GM21723 (cell line): ENCODE data around the gene IL1RAPL1.

Source experiments
- ATAC-seq: cut with Tn5 transposase; IDR thresholded peaks from one replicate; pipeline ENCODE4 v1.9.1; 2021; ENCODE audit warnings: mild to moderate bottlenecking, moderate library complexity; ENCODE audit not compliant: unreplicated experiment

Gene IL1RAPL1

GRCh38 chrX:28626515-28626914 lies 39.3 kb downstream of the IL1RAPL1 start:
- ATAC-seq = no peak

DNA sequence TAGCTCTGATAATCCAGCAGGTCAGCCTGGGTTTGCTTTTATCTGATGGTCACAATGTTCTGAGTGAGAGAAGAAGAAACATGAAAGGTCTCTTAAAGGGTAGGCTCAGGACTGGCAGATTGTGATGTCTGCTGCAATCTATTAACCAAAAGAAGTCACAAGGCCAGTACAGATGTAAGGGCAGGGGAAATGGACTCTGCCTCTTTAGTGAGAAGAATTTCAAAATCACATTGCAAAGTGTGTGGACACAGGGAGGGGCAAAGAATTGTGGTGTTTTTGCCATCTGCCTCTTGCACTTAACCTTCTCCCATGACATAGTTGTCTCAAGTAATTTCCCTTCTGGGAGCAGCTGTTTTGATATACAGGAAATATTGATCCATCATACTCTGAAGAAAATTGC lies 40.9 kb downstream of the IL1RAPL1 start:
- ATAC-seq = no peak

GRCh38 chrX:28638775-28639174 lies 51.5 kb downstream of the IL1RAPL1 start:
- no peak for ATAC-seq

DNA sequence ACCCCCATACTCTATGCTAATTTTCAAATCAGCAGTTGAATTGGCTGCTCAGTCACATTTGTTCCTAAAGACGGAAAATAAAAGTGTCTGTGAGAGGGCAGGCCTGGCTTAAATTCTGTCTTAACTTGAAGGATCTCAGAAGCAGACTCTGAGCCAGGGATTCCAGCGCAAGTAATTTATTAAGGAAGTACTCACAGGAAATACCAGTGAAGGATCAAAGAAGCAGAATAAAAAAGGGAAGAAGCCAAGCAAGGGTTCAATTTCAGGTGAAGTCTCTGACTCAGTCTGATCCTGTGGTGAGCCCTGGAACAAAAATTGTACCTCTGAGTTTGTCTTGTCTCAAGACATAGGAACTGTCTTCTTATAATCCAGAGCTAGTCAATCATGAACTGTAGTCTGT lies 52.2 kb downstream of the IL1RAPL1 start:
- no peak for ATAC-seq

DNA sequence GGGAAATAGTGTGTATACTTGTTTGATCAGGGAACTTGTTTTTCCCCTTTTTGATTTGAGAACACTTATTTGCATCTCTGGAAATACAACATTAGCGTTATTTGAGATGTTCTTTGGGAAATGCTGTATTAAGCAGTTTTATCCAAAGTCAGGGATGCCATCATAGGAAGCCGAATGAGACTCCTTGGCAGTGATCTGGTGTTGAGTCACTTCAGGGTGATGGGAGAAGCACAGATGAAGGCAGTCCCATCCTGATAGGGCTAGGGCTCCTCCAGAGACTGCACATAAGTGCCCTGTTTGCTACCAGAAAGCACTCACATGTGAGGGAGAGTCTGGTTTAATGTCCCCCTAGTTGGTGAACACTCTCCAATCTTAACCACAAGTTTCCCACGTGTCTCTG lies 62.3 kb downstream of the IL1RAPL1 start:
- no peak for ATAC-seq

GRCh38 chrX:28651186-28651585 lies 63.9 kb downstream of the IL1RAPL1 start:
- ATAC-seq = no peak

DNA sequence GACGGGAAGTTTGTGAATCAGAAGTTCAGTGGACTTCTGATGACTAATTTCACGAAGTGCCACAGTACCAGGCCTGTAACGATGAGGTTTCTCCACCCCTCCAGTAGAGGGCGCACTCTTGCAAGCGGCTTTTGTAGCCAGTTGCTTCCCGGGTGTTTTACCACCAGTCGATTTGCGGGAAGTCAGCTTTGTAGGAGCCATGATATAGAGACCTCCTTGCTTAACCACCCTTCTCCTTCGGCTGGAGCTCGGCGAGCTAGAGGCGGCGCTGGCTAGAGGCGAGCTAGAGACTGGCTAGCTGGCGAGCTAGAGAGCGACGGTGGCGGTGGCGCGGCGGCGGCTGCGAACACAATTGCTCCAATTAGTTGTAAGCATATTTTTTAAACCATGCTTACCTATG lies 72.0 kb downstream of the IL1RAPL1 start:
- ATAC-seq = no peak

DNA sequence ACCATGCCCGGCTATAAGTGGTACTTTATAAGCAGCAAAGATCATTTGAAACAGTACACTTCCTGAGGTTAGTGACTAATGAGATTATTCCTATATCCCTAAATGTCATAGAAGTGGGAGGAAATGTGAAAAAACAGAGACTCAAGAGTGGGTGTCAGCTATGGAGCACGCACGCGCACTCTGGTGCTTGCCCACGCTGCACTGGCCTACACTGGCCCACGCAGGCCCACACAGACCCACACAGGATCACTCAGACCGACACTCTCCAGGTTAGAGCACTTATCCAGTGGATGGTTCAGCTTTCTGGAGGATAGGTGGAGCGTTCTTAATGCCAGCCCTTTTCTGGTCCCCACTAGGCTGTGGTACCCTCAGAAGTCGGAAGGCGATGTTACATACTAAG lies 78.5 kb downstream of the IL1RAPL1 start:
- ATAC-seq = no peak

- ATAC-seq = no peak
Observed at GRCh38 chrX:28668303-28668702, 81.1 kb downstream of the IL1RAPL1 start.

DNA sequence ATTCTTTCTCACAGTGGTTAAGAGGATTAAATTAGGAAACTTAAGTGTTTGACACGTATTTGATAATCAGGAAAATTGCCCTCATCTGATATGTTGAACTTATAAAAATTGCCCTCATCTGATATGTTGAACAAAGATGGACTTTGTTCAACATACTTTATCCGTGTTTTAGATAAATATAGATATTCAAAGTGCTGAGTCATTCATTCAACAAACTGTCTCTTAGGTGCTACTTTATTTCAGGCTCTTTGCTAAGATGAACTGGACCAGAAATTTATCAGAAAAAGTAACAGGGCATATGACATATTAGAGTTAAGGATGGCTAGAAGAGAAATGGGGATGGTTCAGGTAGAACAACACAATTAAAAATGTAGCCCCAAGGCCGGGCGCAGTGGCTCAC lies 81.7 kb downstream of the IL1RAPL1 start:
- ATAC-seq = no peak

DNA sequence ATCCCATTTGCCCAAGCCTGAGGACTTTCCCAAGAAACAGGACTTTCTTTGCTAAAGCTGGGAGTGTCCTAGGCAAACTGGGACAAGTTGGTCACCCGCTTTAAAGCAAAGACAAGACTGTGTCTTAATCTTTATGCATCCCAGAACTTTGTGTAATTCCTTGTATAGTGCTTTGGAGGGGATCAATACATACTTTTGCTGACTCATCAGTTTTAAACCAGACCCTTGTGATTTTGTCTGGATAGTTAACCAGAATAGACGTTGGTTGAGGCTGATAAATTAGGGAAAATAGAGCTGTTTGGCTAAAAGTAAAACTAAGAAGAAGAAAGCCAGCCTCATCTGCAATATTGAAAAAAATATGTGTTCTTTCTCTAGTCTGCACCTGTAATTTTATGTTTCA lies 82.8 kb downstream of the IL1RAPL1 start:
- ATAC-seq = no peak

DNA sequence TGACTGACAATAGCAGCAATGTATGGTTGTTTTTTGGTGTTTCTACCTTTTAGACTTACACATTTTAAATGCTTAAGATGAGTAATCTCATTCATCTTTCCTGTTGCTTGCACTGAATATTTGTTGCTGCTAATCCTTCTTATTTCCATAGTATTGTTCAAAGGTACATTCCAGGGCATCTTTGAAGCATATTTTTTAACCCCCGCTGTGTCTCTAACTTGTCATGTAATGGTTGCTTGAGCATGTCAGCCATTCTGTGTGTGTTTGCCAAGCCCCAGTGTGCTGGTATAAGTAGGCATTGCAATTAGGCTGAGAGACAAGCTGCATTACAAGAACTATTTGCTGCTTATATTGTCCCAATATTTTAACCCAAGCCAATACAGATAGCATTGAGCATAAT lies 87.9 kb downstream of the IL1RAPL1 start:
- ATAC-seq = no peak

DNA sequence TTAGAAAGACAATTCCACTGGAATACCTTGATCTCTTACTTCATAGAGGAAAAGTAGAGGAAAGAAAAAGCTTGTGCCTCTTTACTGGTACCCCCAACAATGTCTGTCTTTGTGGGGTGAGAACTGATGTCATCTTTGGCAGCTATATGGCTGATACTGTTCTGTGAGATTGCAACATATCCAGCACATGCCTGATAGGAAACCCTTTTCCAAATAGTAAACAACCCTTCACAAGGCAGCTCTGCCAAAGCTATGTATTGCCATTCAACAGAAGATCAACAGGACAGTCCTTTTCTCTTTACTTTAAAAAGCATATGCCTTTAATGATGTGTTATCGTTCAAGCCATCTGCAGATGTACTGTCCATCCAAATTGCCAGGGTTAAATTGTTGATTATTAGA lies 105.9 kb downstream of the IL1RAPL1 start:
- no peak for ATAC-seq

- no peak for ATAC-seq
Observed at GRCh38 chrX:28697732-28698131, 110.5 kb downstream of the IL1RAPL1 start.

- ATAC-seq = no peak
Observed at GRCh38 chrX:28701222-28701621, 114.0 kb downstream of the IL1RAPL1 start.

DNA sequence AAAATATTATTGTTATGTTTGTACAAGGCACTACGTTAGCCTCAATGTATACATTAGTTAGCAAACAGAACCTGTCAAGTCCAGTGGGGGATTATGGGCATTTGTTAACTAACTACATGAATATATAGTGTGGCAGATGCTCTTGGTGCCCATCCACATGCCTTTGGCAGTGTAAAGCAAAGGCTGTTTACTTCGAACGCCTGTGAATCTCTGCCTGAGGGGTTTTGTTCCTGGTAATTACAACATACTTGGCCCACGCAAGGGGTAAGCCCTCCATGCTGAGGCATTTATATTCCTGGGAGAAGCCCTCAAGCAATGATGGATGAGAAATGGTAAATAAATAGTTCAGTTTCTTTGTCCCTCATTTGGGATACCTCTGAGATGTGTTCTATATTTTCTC lies 119.7 kb downstream of the IL1RAPL1 start:
- ATAC-seq = no peak

DNA sequence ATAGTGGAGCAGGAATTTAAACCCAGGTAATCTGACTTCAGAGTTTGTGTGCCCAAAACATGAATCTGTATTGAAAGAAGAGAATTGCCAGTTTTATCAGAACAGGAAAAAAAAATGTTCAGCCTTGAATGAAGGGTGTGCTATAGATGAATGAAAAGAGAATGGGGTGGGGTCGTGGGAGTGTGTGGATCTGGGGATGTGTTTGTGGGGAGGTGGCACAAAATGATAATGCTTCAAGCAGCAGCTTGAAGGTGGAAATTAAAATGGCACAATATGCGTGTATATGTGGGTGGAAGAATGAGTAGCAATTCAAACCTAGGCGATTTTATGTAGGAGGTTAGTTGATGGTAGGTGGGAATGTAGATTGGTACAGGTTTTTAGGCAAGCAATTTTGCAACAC lies 122.2 kb downstream of the IL1RAPL1 start:
- no peak for ATAC-seq

GRCh38 chrX:28717864-28718263 lies 130.6 kb downstream of the IL1RAPL1 start:
- no peak for ATAC-seq

- no peak for ATAC-seq
Observed at GRCh38 chrX:28718450-28718849, 131.2 kb downstream of the IL1RAPL1 start.

GRCh38 chrX:28719620-28720019 lies 132.4 kb downstream of the IL1RAPL1 start:
- ATAC-seq = no peak

DNA sequence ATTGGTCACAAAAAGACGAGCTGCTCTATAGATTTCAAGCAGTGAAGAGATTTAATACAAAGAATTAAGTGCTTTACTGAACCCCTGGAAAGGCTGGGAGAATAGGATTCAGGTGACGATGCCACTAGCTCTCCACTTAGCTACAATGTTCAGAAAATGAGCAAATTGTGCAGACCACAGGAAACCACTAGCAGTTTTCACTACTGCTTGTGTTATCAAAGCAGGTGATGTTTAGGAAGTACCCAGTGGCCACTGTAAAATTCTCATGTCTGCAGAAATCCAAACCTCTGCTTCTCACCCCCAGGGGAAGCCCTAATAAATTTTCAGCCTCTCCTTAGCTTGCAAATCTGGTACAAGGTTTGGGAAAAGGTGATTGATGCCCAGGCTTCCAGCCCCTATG lies 165.1 kb downstream of the IL1RAPL1 start:
- no peak for ATAC-seq

GRCh38 chrX:28756175-28756574 lies 168.9 kb downstream of the IL1RAPL1 start:
- ATAC-seq = no peak

DNA sequence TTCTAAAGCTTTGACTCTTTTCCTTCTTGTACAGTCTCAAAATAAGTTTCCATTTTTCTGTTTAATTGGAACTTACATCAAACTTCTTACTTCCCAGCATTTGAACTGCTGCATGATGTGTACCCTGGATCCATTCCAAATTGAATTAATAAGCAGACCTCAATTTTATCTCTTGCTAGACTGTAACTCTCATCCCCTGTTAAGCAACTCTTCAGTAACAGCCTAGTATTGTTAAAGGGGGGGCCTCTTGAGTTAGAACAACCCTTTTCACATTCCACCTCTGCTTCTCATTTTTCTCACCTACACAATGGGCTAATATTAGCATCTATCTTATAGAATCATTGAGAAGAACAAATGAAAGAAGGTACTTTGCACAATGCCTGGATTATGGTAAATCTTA lies 169.4 kb downstream of the IL1RAPL1 start:
- ATAC-seq = no peak

- no peak for ATAC-seq
Observed at GRCh38 chrX:28757290-28757689, 170.0 kb downstream of the IL1RAPL1 start.
